SK-N-MC (cell line): ENCODE measurements around the gene ZNF446.

Experiments
- DNase-seq: peaks from one replicate; pipeline ENCODE4 v3.0.0-alpha.2; 2011; ENCODE audit warnings: low read depth, low spot score
- H3K27ac ChIP-seq: fragments of 200-600 bp; sonication (generic); 2 replicates; pipeline ENCODE4 v1.5.1; 2016; ENCODE audit warnings: mixed run types
- H3K36me3 ChIP-seq: fragments of 200-600 bp; sonication (generic); 2 replicates; pipeline ENCODE4 v1.6.1; 2017; ENCODE audit warnings: antibody characterized with exemption, low read length, mixed read lengths; ENCODE audit not compliant: insufficient read depth
- H3K4me3 ChIP-seq: fragments of 200-600 bp; sonication (generic); 2 replicates; pipeline ENCODE4 v1.5.1; 2016
- H3K9ac ChIP-seq: fragments of 200-600 bp; sonication (generic); 2 replicates; pipeline ENCODE4 v1.8.0; 2017; ENCODE audit warnings: mixed run types, mixed read lengths; ENCODE audit not compliant: insufficient read length
- H3K9me3 ChIP-seq: fragments of 200-600 bp; sonication (generic); 2 replicates; pipeline ENCODE4 v1.6.1; 2017; ENCODE audit warnings: low read depth, mild to moderate bottlenecking, antibody characterized with exemption, low read length, moderate library complexity, mixed read lengths
- EZH2 ChIP-seq: fragments of 200-600 bp; sonication (generic); IDR thresholded peaks from one replicate; pipeline ENCODE4 v1.6.1; 2017; ENCODE audit warnings: antibody characterized with exemption
- FOXP2 ChIP-seq: optimal IDR thresholded peaks from 2 replicates; pipeline ENCODE3; 2011; ENCODE audit warnings: mild to moderate bottlenecking, moderate library complexity; ENCODE audit not compliant: insufficient read depth; ENCODE audit errors: extremely low read length, control extremely low read depth
- POLR2AphosphoS5 ChIP-seq: IDR thresholded peaks from 2 replicates; pipeline ENCODE4 v1.6.1; 2012; ENCODE audit warnings: mild to moderate bottlenecking, low read depth, low read length, borderline replicate concordance

The ZNF446 gene

GRCh38 chr19:58450856-58451357 is 25.2 kb upstream of the ZNF446 start:
- no peaks in the 10 kb centered on the region for H3K9me3 ChIP-seq
- DNase-seq: no peak
- no peaks in the 10 kb centered on the region for H3K36me3 ChIP-seq
- no peak overlapping the region for H3K27ac ChIP-seq
- no peak overlapping the region for H3K9ac ChIP-seq
- TF ChIP-seq FOXP2: no peak
- TF ChIP-seq POLR2AphosphoS5: no peak
- no peak for TF ChIP-seq EZH2
- peak overlapping the region; percentile 93 for H3K4me3 ChIP-seq

- no peaks in the 10 kb centered on the region for H3K36me3 ChIP-seq
- peak within 1 kb of the TSS; percentile 65 for H3K9ac ChIP-seq
- TF ChIP-seq EZH2: no peak
- TF ChIP-seq POLR2AphosphoS5: peak; percentile 82
- TF ChIP-seq FOXP2: no peak
- no peak within 1 kb of the TSS for H3K27ac ChIP-seq
- no peaks in the 10 kb centered on the region for H3K9me3 ChIP-seq
- peak; percentile 88 for DNase-seq
- peak within 1 kb of the TSS; percentile 93 for H3K4me3 ChIP-seq
Observed at GRCh38 chr19:58451358-58452101, 24.6 kb upstream of the ZNF446 start, which contains the start of gene ZNF324B. TSS of gene ZNF324B (plus strand) at chr19:58451622. CDS start at chr19:58453702, 2,080 bp downstream.

DNA sequence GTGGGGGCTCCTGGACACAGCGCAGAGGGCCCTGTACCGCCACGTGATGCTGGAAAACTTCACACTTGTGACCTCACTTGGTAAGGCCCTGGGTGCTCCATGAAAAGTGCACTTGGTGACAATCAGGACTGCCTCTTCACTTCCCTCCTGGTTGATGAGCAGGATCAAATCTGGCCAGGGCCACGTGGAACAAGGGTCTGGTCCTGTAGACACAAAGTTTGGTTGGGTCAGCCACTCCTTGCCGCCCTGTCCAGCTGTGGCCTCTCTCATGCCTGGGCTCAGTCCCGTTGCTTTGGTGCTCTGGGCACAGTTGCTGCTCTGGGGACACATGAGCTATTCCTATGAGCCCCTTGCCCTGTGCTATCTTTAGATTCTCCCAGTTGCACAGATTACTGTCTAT is 22.4 kb upstream of the ZNF446 start:
- H3K36me3 ChIP-seq: no peaks in the 10 kb centered on the region
- H3K27ac ChIP-seq: no peak overlapping the region
- H3K9ac ChIP-seq: no peak overlapping the region
- no peaks in the 10 kb centered on the region for H3K9me3 ChIP-seq
- no peak for TF ChIP-seq FOXP2
- TF ChIP-seq EZH2: no peak
- no peak for TF ChIP-seq POLR2AphosphoS5
- H3K4me3 ChIP-seq: no peak overlapping the region
- no peak for DNase-seq

DNA sequence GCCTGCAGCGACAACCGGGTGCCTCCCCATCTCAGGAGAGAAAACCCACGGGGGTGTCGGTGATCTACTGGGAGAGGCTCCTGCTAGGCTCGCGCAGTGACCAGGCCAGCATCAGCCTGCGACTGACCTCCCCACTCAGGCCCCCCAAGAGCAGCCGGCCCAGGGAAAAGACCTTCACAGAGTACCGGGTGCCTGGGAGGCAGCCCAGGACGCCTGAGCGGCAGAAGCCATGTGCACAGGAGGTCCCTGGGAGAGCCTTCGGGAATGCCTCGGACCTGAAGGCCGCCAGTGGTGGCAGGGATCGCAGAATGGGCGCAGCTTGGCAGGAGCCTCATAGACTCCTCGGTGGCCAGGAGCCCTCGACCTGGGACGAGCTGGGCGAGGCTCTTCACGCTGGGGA is 20.8 kb upstream of the ZNF446 start:
- no peak overlapping the region for H3K4me3 ChIP-seq
- TF ChIP-seq EZH2: no peak
- TF ChIP-seq FOXP2: no peak
- no peak for TF ChIP-seq POLR2AphosphoS5
- DNase-seq: no peak
- no peaks in the 10 kb centered on the region for H3K9me3 ChIP-seq
- H3K9ac ChIP-seq: no peak overlapping the region
- H3K36me3 ChIP-seq: no peaks in the 10 kb centered on the region
- H3K27ac ChIP-seq: no peak overlapping the region

DNA sequence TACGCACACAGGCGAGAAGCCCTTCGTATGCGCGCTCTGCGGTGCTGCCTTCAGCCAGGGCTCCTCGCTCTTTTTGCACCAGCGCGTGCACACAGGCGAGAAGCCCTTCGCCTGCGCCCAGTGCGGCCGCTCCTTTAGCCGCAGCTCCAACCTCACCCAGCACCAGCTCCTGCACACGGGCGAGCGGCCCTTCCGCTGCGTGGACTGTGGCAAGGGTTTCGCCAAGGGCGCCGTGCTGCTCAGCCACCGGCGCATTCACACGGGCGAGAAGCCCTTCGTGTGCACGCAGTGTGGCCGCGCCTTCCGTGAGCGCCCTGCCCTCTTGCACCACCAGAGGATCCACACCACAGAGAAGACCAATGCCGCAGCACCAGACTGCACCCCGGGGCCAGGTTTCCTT is 20.0 kb upstream of the ZNF446 start:
- H3K4me3 ChIP-seq: no peak overlapping the region
- no peak for DNase-seq
- no peak for TF ChIP-seq EZH2
- no peak for TF ChIP-seq POLR2AphosphoS5
- TF ChIP-seq FOXP2: no peak
- no peak overlapping the region for H3K27ac ChIP-seq
- no peaks in the 10 kb centered on the region for H3K9me3 ChIP-seq
- H3K9ac ChIP-seq: no peak overlapping the region
- no peaks in the 10 kb centered on the region for H3K36me3 ChIP-seq

DNA sequence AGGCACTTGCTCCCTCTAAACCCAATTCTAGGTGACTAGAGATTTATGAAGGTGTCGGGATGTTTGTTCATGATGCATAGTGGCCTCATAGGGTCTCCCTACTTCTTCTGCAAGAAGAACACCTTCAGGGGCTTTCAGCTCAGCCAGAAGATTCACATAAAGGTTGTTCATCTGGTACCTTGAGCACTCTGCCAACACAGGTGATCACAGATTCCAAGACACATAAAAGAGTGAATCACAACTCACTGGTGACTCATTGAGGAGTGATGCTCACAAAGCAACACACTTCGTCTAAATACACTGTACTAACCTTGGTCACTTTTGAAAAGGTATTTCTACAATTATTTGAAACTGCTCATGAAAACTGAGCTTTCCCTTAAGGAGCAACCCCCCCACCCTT is 16.1 kb upstream of the ZNF446 start:
- no peaks in the 10 kb centered on the region for H3K36me3 ChIP-seq
- TF ChIP-seq EZH2 (no peak), FOXP2 (no peak), POLR2AphosphoS5 (no peak)
- H3K9ac ChIP-seq: no peak overlapping the region
- DNase-seq: no peak
- H3K9me3 ChIP-seq: no peaks in the 10 kb centered on the region
- no peak overlapping the region for H3K4me3 ChIP-seq
- no peak overlapping the region for H3K27ac ChIP-seq

DNA sequence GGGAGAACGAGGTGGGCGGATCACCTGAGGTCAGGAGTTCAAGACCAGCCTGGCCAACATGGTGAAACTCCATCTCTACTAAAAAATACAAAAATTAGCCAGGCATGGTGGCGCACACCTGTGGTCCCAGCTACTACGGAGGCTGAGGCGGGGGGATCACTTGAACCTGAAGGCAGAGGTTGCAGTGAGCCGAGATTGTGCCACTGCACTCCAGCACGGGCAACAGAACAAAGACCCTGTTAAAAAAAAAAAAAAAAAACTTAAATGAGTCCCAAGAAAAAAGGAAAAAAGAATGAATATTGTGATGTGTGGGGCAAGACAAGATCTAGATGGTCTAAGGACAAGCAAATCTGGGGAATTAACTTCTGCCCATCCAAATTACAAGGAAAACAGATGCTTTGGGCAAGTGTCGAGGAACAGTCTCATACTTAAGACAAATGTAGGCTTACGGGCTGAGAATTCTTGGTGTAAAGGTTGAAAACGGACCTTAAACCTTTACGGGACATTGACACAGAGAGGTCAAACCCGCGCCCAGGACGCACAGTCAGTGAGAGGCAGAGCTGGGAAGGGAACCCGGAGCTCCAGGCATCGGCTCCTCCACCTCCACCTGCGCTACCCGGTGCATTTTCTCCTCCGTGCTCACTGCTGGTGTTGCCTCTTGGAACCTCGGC is 9.9 kb upstream of the ZNF446 start:
- H3K9ac ChIP-seq: peak overlapping the region; percentile 59
- H3K27ac ChIP-seq: no peak overlapping the region
- no peaks in the 10 kb centered on the region; the same call in 1 of the 2 replicates for H3K36me3 ChIP-seq
- DNase-seq: no peak
- TF ChIP-seq FOXP2: no peak
- no peak for TF ChIP-seq EZH2
- TF ChIP-seq POLR2AphosphoS5: no peak
- H3K9me3 ChIP-seq: no peaks in the 10 kb centered on the region
- H3K4me3 ChIP-seq: peak overlapping the region; percentile 93

DNA sequence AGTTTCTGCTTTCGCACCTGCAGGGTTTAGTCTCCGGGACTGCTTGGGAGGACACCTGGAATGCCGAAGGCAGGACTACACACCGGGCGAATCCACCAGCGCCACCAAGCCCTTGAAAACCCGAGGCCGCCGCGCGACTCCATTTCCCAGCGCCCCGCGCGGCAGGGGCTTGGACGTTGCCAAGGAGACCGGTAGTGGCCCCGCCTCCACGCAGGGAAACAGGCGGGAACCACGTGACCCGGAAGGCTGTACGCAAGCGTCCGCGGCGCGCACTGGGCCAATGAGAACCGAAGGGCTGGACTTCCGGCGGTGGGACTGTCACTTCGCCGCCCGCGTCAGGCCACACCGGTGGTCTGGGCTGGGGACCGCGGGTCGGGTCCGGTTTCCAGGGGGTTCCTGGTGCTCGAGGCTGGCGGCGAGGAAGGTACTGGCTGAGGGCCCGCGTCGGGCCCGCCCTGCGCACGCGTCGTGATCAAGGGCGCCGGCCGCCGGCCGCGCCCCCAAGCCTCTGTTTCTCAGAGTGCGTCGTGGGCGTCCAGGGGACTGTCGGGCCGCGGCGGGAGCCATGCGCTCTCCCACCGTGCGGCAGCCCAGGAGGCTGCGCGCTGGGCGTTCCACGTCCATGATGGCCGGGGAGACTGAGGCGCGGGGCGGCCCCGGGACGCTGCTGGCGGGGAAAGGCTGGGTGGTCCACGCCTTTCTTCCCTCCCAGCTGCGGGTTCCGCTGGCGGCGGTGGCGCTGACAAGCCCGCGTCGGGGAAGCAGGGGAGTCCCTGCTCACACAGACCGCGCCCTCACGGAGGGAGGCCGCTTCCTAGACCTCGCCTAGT is 9.2 kb upstream of the ZNF446 start, which contains the start of gene ZNF324:
ZNF324 (plus strand) TSS at position 321 of the 830 bp plus-strand sequence. CDS start 2,106 bp downstream, outside the sequence.
- no peaks in the 10 kb centered on the region for H3K9me3 ChIP-seq
- no peaks in the 10 kb centered on the region; the same call in 1 of the 2 replicates for H3K36me3 ChIP-seq
- TF ChIP-seq POLR2AphosphoS5 (peak; percentile 82), EZH2 (no peak), FOXP2 (peak; percentile 55)
- H3K27ac ChIP-seq: no peak within 1 kb of the TSS
- peak within 1 kb of the TSS; percentile 83 for H3K9ac ChIP-seq
- peak; percentile 58 for DNase-seq
- peak within 1 kb of the TSS; percentile 93 for H3K4me3 ChIP-seq
